Neural cell (in vitro differentiated cells): ENCODE measurements around the gene BCO2. TPM values are rescaled to one million over a fixed set of nuclear protein-coding genes. Genes with fewer than 3 reads are reported as not detected.

ENCODE experiments used
- H2AFZ ChIP-seq: fragments of 200-600, 300-800 bp; sonication (generic), shearing (Covaris generic); 2 replicates; pipeline ENCODE4 v1.6.0; 2014; ENCODE audit warnings: low read depth, mild to moderate bottlenecking, antibody characterized with exemption, low read length, moderate library complexity
- H3F3A ChIP-seq: fragments of 200-600 bp; shearing (Covaris generic); 2 replicates; pipeline ENCODE4 v1.6.1; 2016; ENCODE audit warnings: mild to moderate bottlenecking, moderate library complexity, mixed read lengths, antibody characterized with exemption, low read length; ENCODE audit not compliant: insufficient read depth, poor library complexity, severe bottlenecking
- H3K27ac ChIP-seq: fragments of 200-600, 300-800 bp; sonication (generic), shearing (Covaris generic); 2 replicates; pipeline ENCODE4 v1.5.1; 2014; ENCODE audit warnings: mild to moderate bottlenecking, low read length, moderate library complexity
- H3K27me3 ChIP-seq: fragments of 300-800, 200-600 bp; sonication (generic), shearing (Covaris generic); 2 replicates; pipeline ENCODE4 v1.6.0; 2014; ENCODE audit warnings: mild to moderate bottlenecking, low read depth, low read length, moderate library complexity; ENCODE audit not compliant: insufficient read depth
- H3K36me3 ChIP-seq: fragments of 300-800, 200-600 bp; sonication (generic), shearing (Covaris generic); 2 replicates; pipeline ENCODE4 v1.5.1; 2014; ENCODE audit warnings: mild to moderate bottlenecking, antibody characterized with exemption, low read length, moderate library complexity; ENCODE audit not compliant: insufficient read depth
- H3K4me2 ChIP-seq: fragments of 300-800, 200-600 bp; sonication (generic), shearing (Covaris generic); 2 replicates; pipeline ENCODE4 v1.6.0; 2014; ENCODE audit warnings: mild to moderate bottlenecking, low read length
- H3K4me3 ChIP-seq: fragments of 300-800, 200-600 bp; sonication (generic), shearing (Covaris generic); 2 replicates; pipeline ENCODE4 v1.5.1; 2014; ENCODE audit warnings: mild to moderate bottlenecking, low read length, moderate library complexity
- H3K79me2 ChIP-seq: fragments of 200-600 bp; shearing (Covaris generic); replicated peaks from 2 replicates; pipeline ENCODE4 v1.6.0; 2014; ENCODE audit warnings: mild to moderate bottlenecking, low read length, moderate library complexity; ENCODE audit not compliant: insufficient read depth
- H3K9ac ChIP-seq: fragments of 300-800, 200-600 bp; sonication (generic), shearing (Covaris generic); 2 replicates; pipeline ENCODE4 v1.6.1; 2016; ENCODE audit warnings: mild to moderate bottlenecking, low read length, mixed read lengths
- H3K9me2 ChIP-seq: fragments of 200-600 bp; shearing (Covaris generic); 2 replicates; pipeline ENCODE4 v1.6.1; 2016; ENCODE audit warnings: mild to moderate bottlenecking, low read length, mixed read lengths; ENCODE audit not compliant: insufficient read depth
- H3K9me3 ChIP-seq: fragments of 200-600, 300-800 bp; sonication (generic), shearing (Covaris generic); 2 replicates; pipeline ENCODE4 v1.6.1; 2016; ENCODE audit warnings: mild to moderate bottlenecking, mixed run types, low read length, moderate library complexity, mixed read lengths
- H4K20me1 ChIP-seq: fragments of 200-600 bp; shearing (Covaris generic); 2 replicates; pipeline ENCODE4 v1.6.1; 2016; ENCODE audit warnings: mild to moderate bottlenecking, mixed run types; ENCODE audit not compliant: insufficient read depth
- CTCF ChIP-seq: fragments of 450-650 bp; IDR thresholded peaks from 2 replicates; pipeline ENCODE4 v1.5.1; 2014; ENCODE audit warnings: antibody characterized with exemption, mild to moderate bottlenecking, moderate library complexity; ENCODE audit not compliant: poor library complexity, severe bottlenecking
- EP300 ChIP-seq: fragments of 450-650 bp; conservative IDR thresholded peaks from 2 replicates; pipeline ENCODE4 v1.6.1; 2014; ENCODE audit warnings: antibody characterized with exemption, mild to moderate bottlenecking, moderate library complexity; ENCODE audit not compliant: poor library complexity, severe bottlenecking
- EZH2 ChIP-seq: fragments of 200-600, 300-800 bp; shearing (Covaris generic), sonication (generic); IDR thresholded peaks from 2 replicates; pipeline ENCODE4 v1.6.1; 2014; ENCODE audit warnings: antibody characterized with exemption, low read length, borderline replicate concordance, mild to moderate bottlenecking; ENCODE audit not compliant: insufficient read depth, poor library complexity, severe bottlenecking
- MXI1 ChIP-seq: fragments of 450-650 bp; conservative IDR thresholded peaks from 2 replicates; pipeline ENCODE4 v1.6.1; 2014; ENCODE audit warnings: antibody characterized with exemption, mild to moderate bottlenecking; ENCODE audit not compliant: poor library complexity, severe bottlenecking
- POLR2AphosphoS5 ChIP-seq: IDR thresholded peaks from 2 replicates; pipeline ENCODE4 v1.6.1; 2012
- RAD21 ChIP-seq: fragments of 450-650 bp; conservative IDR thresholded peaks from 2 replicates; pipeline ENCODE4 v1.6.1; 2014; ENCODE audit warnings: antibody characterized with exemption, mild to moderate bottlenecking, moderate library complexity
- REST ChIP-seq: IDR thresholded peaks from 2 replicates; pipeline ENCODE4 v1.6.1; 2012; ENCODE audit warnings: borderline replicate concordance
- SMC3 ChIP-seq: fragments of 450-650 bp; conservative IDR thresholded peaks from 2 replicates; pipeline ENCODE4 v1.6.1; 2014; ENCODE audit warnings: antibody characterized with exemption, mild to moderate bottlenecking, moderate library complexity; ENCODE audit not compliant: poor library complexity
- TAF1 ChIP-seq: IDR thresholded peaks from 2 replicates; pipeline ENCODE4 v1.6.1; 2012; ENCODE audit warnings: low read depth
- polyA plus RNA-seq: library from polyadenylated mRNA; depleted of rRNA; stranded (reverse); fragments of >200 nt; gene quantifications from 2 replicates; pipeline ENCODE4 v1.2.3, GENCODE V29; 2014

BCO2 gene
- polyA plus RNA-seq, 1 donor from 2014 or later, result 7.4 TPM

DNA sequence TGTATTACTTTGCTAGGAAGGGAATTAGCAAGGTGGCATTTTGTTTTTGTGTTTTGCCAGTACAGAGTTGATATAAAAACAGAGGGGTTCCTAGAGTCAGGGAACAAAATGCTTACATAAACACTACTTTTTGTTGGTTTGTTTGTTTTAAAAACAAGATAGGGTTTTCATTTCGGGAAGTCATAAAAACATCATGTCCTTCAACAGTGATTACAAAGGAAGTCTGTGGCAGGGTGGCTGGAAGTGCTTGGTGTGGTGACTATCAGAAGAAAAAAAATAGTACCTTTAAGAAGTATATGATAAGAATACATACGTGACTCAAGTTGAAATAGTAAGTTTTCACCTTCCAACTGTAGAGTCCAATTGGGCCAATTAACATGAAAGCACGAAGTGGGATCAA lies 10.3 kb upstream of the BCO2 start:
- Histone ChIP-seq H4K20me1 (no peaks in the 10 kb centered on the region), H3K36me3 (no peaks in the 10 kb centered on the region), H3F3A (no peaks in the 10 kb centered on the region), H3K9ac (no peak overlapping the region), H3K27ac (no peak overlapping the region), H3K9me3 (no peaks in the 10 kb centered on the region), H3K4me3 (no peak overlapping the region), H3K27me3 (no peaks in the 10 kb centered on the region), H3K4me2 (no peak overlapping the region), H2AFZ (no peak overlapping the region), H3K79me2 (no peaks in the 10 kb centered on the region), H3K9me2 (no peaks in the 10 kb centered on the region)
- TF ChIP-seq RAD21, result no peak
- TF ChIP-seq REST, result no peak
- TF ChIP-seq POLR2AphosphoS5, result no peak
- no peak for TF ChIP-seq MXI1

DNA sequence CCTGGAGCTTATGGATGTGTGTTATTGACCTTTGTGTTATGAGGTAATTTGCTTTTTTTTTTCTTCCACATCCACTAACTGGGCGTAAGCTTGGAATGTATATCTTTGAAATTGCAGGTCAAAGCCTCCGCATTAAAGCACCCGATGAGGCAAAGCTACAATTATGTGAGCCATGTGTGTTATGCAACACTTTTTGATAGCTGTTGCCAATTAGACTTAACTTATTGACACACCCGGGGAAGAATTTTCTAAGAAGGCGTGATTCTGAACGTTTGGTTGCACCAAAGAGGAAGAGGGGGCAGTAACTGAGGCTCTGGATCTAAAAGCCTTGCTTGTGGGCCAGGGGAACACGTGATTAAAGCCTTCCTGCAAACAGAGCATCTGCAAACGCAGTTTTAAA lies 8.8 kb upstream of the BCO2 start:
- H3K79me2 ChIP-seq, result no peaks in the 10 kb centered on the region
- H3K9ac ChIP-seq, result no peak overlapping the region
- H3K4me2 ChIP-seq, result no peak overlapping the region
- H3K27ac ChIP-seq, result no peak overlapping the region
- H3K27me3 ChIP-seq, result no peaks in the 10 kb centered on the region
- no peak overlapping the region for H3K4me3 ChIP-seq
- H3K9me2 ChIP-seq, result no peaks in the 10 kb centered on the region
- H3K36me3 ChIP-seq, result no peaks in the 10 kb centered on the region
- no peaks in the 10 kb centered on the region for H4K20me1 ChIP-seq
- H3K9me3 ChIP-seq, result no peaks in the 10 kb centered on the region
- no peak for TF ChIP-seq REST
- no peak for TF ChIP-seq EP300
- no peak for TF ChIP-seq TAF1
- no peak for TF ChIP-seq POLR2AphosphoS5
- no peak for TF ChIP-seq SMC3
- TF ChIP-seq MXI1, result no peak
- TF ChIP-seq EZH2, result no peak
- TF ChIP-seq RAD21, result no peak
- no peak for TF ChIP-seq CTCF
- no peak overlapping the region for H2AFZ ChIP-seq
- H3F3A ChIP-seq, result no peaks in the 10 kb centered on the region
